GM23338 (cell line): ENCODE data around the gene MED20. TPM values are rescaled to one million over a fixed set of nuclear protein-coding genes. Genes with fewer than 3 reads are reported as not detected.

Experiments
- ATAC-seq: fragments of 200-7000 bp; cut with Tn5 transposase; 3 replicates; pipeline ENCODE4 v1.9.1; 2020
- DNase-seq: peaks from one replicate; pipeline ENCODE4 v3.0.0-alpha.2; 2015; ENCODE audit warnings: low spot score
- H2AFZ ChIP-seq: fragments of 200-600 bp; sonication (generic); 2 replicates; pipeline ENCODE4 v1.8.0; 2016; ENCODE audit warnings: antibody characterized with exemption, mild to moderate bottlenecking, moderate library complexity
- H3F3A ChIP-seq: fragments of 200-600 bp; sonication (generic); replicated peaks from 2 replicates; pipeline ENCODE4 v1.8.0; 2017; ENCODE audit warnings: antibody characterized with exemption, mixed run types, low read depth
- H3K27ac ChIP-seq: fragments of 200-600 bp; sonication (generic); 2 replicates; pipeline ENCODE4 v1.6.1; 2016; ENCODE audit warnings: low read depth
- H3K27me3 ChIP-seq: fragments of 200-600 bp; sonication (generic); 2 replicates; pipeline ENCODE4 v1.8.0; 2016; ENCODE audit warnings: mild to moderate bottlenecking, mixed run types, moderate library complexity; ENCODE audit not compliant: insufficient read depth
- H3K36me3 ChIP-seq: fragments of 200-600 bp; sonication (generic); 2 replicates; pipeline ENCODE4 v1.8.0; 2016; ENCODE audit warnings: mild to moderate bottlenecking; ENCODE audit not compliant: insufficient read depth
- H3K4me1 ChIP-seq: fragments of 200-600 bp; sonication (generic); 2 replicates; pipeline ENCODE4 v1.8.0; 2016; ENCODE audit warnings: mild to moderate bottlenecking, moderate library complexity; ENCODE audit not compliant: insufficient read depth
- H3K4me2 ChIP-seq: fragments of 200-600 bp; sonication (generic); 2 replicates; pipeline ENCODE4 v1.7.1; 2017; ENCODE audit warnings: mixed run types
- H3K4me3 ChIP-seq: fragments of 200-600 bp; sonication (generic); 2 replicates; pipeline ENCODE4 v1.6.1; 2016; ENCODE audit warnings: mixed run types
- H3K79me2 ChIP-seq: fragments of 200-600 bp; sonication (generic); replicated peaks from 2 replicates; pipeline ENCODE4 v1.8.0; 2017; ENCODE audit warnings: mild to moderate bottlenecking; ENCODE audit not compliant: insufficient read depth
- H3K9me2 ChIP-seq: fragments of 200-600 bp; sonication (generic); 2 replicates; pipeline ENCODE4 v1.8.0; 2017; ENCODE audit not compliant: insufficient read depth
- H4K20me1 ChIP-seq: fragments of 200-600 bp; sonication (generic); replicated peaks from 2 replicates; pipeline ENCODE4 v1.8.0; 2017; ENCODE audit warnings: mild to moderate bottlenecking; ENCODE audit not compliant: insufficient read depth
- H3K27ac Mint-ChIP-seq: 2 replicates; pipeline ENCODE4 v1.8.0; 2020; ENCODE audit warnings: inconsistent platforms, mild to moderate bottlenecking, moderate library complexity, mixed read lengths
- H3K27me3 Mint-ChIP-seq: 3 replicates; pipeline ENCODE4 v1.8.0; 2022; ENCODE audit warnings: low read depth, mild to moderate bottlenecking, moderate library complexity, mixed read lengths, inconsistent platforms; ENCODE audit not compliant: insufficient read depth, poor library complexity
- H3K36me3 Mint-ChIP-seq: 3 replicates; pipeline ENCODE4 v1.8.0; 2021; ENCODE audit warnings: low read depth, mild to moderate bottlenecking, inconsistent platforms, moderate library complexity, mixed read lengths
- H3K4me1 Mint-ChIP-seq: 3 replicates; pipeline ENCODE4 v1.8.0; 2020; ENCODE audit warnings: mild to moderate bottlenecking, inconsistent platforms, mixed read lengths
- H3K4me3 Mint-ChIP-seq: 3 replicates; pipeline ENCODE4 v1.8.0; 2021; ENCODE audit warnings: moderate library complexity, mild to moderate bottlenecking, inconsistent platforms, mixed read lengths
- H3K9me3 Mint-ChIP-seq: 3 replicates; pipeline ENCODE4 v1.8.0; 2020; ENCODE audit warnings: moderate library complexity, mild to moderate bottlenecking, inconsistent platforms, mixed read lengths
- CREB1 ChIP-seq: fragments of 250-450 bp; sonication (Bioruptor Pico); IDR thresholded peaks from 2 replicates; pipeline ENCODE4 v1.5.0; 2020; ENCODE audit warnings: low read depth, mild to moderate bottlenecking, moderate library complexity
- CTCF ChIP-seq, 2 experiments: fragments of 200-600 bp in 1 of 2; sonication (generic) in 1 of 2; conservative IDR thresholded peaks; 2 replicates each; pipeline versions ENCODE4 v1.5.1 to v1.6.1; 2016 to 2017; ENCODE audit warnings: antibody characterized with exemption in 2 of 2, low read depth in 2 of 2, mild to moderate bottlenecking in 2 of 2, moderate library complexity in 1 of 2
- EZH2 ChIP-seq: fragments of 200-600 bp; sonication (generic); IDR thresholded peaks from one replicate; pipeline ENCODE4 v1.8.0; 2017; ENCODE audit warnings: antibody characterized with exemption, mild to moderate bottlenecking, low read depth; ENCODE audit not compliant: unreplicated experiment
- EZH2phosphoT487 ChIP-seq: fragments of 200-600 bp; sonication (generic); IDR thresholded peaks from one replicate; pipeline ENCODE4 v1.8.1; 2018; ENCODE audit warnings: antibody characterized with exemption; ENCODE audit not compliant: unreplicated experiment
- JUNB ChIP-seq: IDR thresholded peaks from one replicate; pipeline ENCODE4 v1.6.1; 2016; ENCODE audit warnings: antibody characterized with exemption; ENCODE audit not compliant: unreplicated experiment
- POLR2AphosphoS5 ChIP-seq: IDR thresholded peaks from 2 replicates; pipeline ENCODE4 v1.6.1; 2016; ENCODE audit warnings: antibody characterized with exemption, low read depth
- ZNF114 ChIP-seq: fragments of 250-450 bp; sonication (Bioruptor Pico); IDR thresholded peaks from 2 replicates; pipeline ENCODE4 v1.5.0; 2020; ENCODE audit warnings: mild to moderate bottlenecking, moderate library complexity
- polyA plus RNA-seq: library from polyadenylated mRNA; unstranded; fragments of >200 nt; fragmentation: Nextera tagmentation; extraction: Ambion mirVana; gene quantifications from 2 replicates; pipeline ENCODE4 v1.2.1, GENCODE V29; 2016
- total RNA-seq: library from RNA; depleted of rRNA; stranded (reverse); fragments of >200 nt; shearing (Covaris generic); gene quantifications from 2 replicates; pipeline ENCODE4 v1.2.3, GENCODE V29; 2014
- TF ChIP-seq, protein P1 (sequence below): fragments of 250-450 bp; sonication (Bioruptor Pico); IDR thresholded peaks from 2 replicates; pipeline ENCODE4 v1.5.0; 2020; ENCODE audit warnings: mild to moderate bottlenecking, moderate library complexity
- TF ChIP-seq, protein P2 (sequence below): IDR thresholded peaks from 2 replicates; pipeline ENCODE4 v1.6.1; 2016; ENCODE audit warnings: antibody characterized with exemption

MED20 gene
- total and polyA plus RNA-seq, 2 experiments from 2014 or later: 20.1 to 39.3 TPM

- TF ChIP-seq, protein P1, sequence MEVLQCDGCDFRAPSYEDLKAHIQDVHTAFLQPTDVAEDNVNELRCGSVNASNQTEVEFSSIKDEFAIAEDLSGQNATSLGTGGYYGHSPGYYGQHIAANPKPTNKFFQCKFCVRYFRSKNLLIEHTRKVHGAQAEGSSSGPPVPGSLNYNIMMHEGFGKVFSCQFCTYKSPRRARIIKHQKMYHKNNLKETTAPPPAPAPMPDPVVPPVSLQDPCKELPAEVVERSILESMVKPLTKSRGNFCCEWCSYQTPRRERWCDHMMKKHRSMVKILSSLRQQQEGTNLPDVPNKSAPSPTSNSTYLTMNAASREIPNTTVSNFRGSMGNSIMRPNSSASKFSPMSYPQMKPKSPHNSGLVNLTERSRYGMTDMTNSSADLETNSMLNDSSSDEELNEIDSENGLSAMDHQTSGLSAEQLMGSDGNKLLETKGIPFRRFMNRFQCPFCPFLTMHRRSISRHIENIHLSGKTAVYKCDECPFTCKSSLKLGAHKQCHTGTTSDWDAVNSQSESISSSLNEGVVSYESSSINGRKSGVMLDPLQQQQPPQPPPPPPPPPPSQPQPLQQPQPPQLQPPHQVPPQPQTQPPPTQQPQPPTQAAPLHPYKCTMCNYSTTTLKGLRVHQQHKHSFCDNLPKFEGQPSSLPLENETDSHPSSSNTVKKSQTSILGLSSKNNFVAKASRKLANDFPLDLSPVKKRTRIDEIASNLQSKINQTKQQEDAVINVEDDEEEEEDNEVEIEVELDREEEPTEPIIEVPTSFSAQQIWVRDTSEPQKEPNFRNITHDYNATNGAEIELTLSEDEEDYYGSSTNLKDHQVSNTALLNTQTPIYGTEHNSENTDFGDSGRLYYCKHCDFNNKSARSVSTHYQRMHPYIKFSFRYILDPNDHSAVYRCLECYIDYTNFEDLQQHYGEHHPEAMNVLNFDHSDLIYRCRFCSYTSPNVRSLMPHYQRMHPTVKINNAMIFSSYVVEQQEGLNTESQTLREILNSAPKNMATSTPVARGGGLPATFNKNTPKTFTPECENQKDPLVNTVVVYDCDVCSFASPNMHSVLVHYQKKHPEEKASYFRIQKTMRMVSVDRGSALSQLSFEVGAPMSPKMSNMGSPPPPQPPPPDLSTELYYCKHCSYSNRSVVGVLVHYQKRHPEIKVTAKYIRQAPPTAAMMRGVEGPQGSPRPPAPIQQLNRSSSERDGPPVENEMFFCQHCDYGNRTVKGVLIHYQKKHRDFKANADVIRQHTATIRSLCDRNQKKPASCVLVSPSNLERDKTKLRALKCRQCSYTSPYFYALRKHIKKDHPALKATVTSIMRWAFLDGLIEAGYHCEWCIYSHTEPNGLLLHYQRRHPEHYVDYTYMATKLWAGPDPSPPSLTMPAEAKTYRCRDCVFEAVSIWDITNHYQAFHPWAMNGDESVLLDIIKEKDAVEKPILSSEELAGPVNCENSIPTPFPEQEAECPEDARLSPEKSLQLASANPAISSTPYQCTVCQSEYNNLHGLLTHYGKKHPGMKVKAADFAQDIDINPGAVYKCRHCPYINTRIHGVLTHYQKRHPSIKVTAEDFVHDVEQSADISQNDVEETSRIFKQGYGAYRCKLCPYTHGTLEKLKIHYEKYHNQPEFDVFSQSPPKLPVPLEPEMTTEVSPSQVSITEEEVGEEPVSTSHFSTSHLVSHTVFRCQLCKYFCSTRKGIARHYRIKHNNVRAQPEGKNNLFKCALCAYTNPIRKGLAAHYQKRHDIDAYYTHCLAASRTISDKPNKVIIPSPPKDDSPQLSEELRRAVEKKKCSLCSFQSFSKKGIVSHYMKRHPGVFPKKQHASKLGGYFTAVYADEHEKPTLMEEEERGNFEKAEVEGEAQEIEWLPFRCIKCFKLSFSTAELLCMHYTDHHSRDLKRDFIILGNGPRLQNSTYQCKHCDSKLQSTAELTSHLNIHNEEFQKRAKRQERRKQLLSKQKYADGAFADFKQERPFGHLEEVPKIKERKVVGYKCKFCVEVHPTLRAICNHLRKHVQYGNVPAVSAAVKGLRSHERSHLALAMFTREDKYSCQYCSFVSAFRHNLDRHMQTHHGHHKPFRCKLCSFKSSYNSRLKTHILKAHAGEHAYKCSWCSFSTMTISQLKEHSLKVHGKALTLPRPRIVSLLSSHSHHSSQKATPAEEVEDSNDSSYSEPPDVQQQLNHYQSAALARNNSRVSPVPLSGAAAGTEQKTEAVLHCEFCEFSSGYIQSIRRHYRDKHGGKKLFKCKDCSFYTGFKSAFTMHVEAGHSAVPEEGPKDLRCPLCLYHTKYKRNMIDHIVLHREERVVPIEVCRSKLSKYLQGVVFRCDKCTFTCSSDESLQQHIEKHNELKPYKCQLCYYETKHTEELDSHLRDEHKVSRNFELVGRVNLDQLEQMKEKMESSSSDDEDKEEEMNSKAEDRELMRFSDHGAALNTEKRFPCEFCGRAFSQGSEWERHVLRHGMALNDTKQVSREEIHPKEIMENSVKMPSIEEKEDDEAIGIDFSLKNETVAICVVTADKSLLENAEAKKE (CRISPR knock-in tag): no peak
- TF ChIP-seq, protein P2, sequence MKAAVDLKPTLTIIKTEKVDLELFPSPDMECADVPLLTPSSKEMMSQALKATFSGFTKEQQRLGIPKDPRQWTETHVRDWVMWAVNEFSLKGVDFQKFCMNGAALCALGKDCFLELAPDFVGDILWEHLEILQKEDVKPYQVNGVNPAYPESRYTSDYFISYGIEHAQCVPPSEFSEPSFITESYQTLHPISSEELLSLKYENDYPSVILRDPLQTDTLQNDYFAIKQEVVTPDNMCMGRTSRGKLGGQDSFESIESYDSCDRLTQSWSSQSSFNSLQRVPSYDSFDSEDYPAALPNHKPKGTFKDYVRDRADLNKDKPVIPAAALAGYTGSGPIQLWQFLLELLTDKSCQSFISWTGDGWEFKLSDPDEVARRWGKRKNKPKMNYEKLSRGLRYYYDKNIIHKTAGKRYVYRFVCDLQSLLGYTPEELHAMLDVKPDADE: no peak
- no peak for TF ChIP-seq POLR2AphosphoS5
These were observed 48.8 kb downstream of the MED20 start (continued) for GRCh38 chr6:41872147-41872546.

GRCh38 chr6:41871691-41872090 lies 49.2 kb downstream of the MED20 start:
- H3F3A ChIP-seq: no peaks in the 10 kb centered on the region
- Mint-ChIP-seq H3K27ac (no peak overlapping the region), H3K27me3 (no peaks in the 10 kb centered on the region), H3K9me3 (no peaks in the 10 kb centered on the region), H3K4me1 (peaks cover 2% of the 10 kb centered on the region; the same call in 2 of the 3 replicates), H3K36me3 (peaks cover 10% of the 10 kb centered on the region; the same call in 2 of the 3 replicates), H3K4me3 (no peak overlapping the region)
- DNase-seq: no peak
- H3K4me1 ChIP-seq: peaks cover 3% of the 10 kb centered on the region
- H3K36me3 ChIP-seq: no peaks in the 10 kb centered on the region
- H3K4me3 ChIP-seq: no peak overlapping the region
- peaks cover 4% of the 10 kb centered on the region; the same call in 1 of the 2 replicates for H3K79me2 ChIP-seq
- no peak overlapping the region for H3K27ac ChIP-seq
- H2AFZ ChIP-seq: no peak overlapping the region
- H4K20me1 ChIP-seq: peaks cover 4% of the 10 kb centered on the region; the same call in 1 of the 2 replicates
- no peak for TF ChIP-seq CTCF (conservative IDR thresholded peaks at IDR 0.05; ENCODE audit: low read depth in 2 of 2)
- TF ChIP-seq CREB1 (CRISPR knock-in tag): no peak
- TF ChIP-seq JUNB: no peak
- TF ChIP-seq, protein P2: no peak
- no peak for TF ChIP-seq EZH2phosphoT487
- TF ChIP-seq ZNF114 (CRISPR knock-in tag): no peak
- TF ChIP-seq EZH2: no peak
- no peak for ATAC-seq
- H3K27me3 ChIP-seq: no peaks in the 10 kb centered on the region
- H3K9me2 ChIP-seq: no peaks in the 10 kb centered on the region
- H3K4me2 ChIP-seq: no peak overlapping the region
